ENCODE data around the gene SCLT1.
A peak's percentile ranks its signal among the peaks of the same experiment; 100 is the strongest.

SCLT1 gene

GRCh38 chr4:128869776-128870509 lies 223.4 kb downstream of the SCLT1 start:
- DNase-seq (ENCODE audit: low read depth): no peak

GRCh38 chr4:128868758-128869157 lies 224.6 kb downstream of the SCLT1 start:
- DNase-seq (ENCODE audit: low read depth): no peak

GRCh38 chr4:128866691-128867090 lies 226.6 kb downstream of the SCLT1 start:
- DNase-seq (ENCODE audit: low read depth): no peak

GRCh38 chr4:128866269-128866668 lies 227.1 kb downstream of the SCLT1 start:
- no peak for DNase-seq (ENCODE audit: low read depth)

- no peak for DNase-seq (ENCODE audit: low read depth)
Measured at GRCh38 chr4:128865132-128865531, 228.2 kb downstream of the SCLT1 start.

- DNase-seq (ENCODE audit: low read depth): peak; percentile 33
Measured at GRCh38 chr4:128863312-128864075, 229.8 kb downstream of the SCLT1 start.

GRCh38 chr4:128862608-128863311 lies 230.6 kb downstream of the SCLT1 start:
- DNase-seq (ENCODE audit: low read depth): peak; percentile 26

GRCh38 chr4:128861856-128862518 lies 231.4 kb downstream of the SCLT1 start:
- DNase-seq (ENCODE audit: low read depth): no peak

- no peak for DNase-seq (ENCODE audit: low read depth)
Measured at GRCh38 chr4:128859887-128860677, 233.3 kb downstream of the SCLT1 start.

GRCh38 chr4:128858879-128859671 lies 234.3 kb downstream of the SCLT1 start:
- DNase-seq (ENCODE audit: low read depth): no peak

- DNase-seq (ENCODE audit: low read depth): no peak
Measured at GRCh38 chr4:128856246-128856645, 237.1 kb downstream of the SCLT1 start.

GRCh38 chr4:128855621-128856020 lies 237.7 kb downstream of the SCLT1 start:
- no peak for DNase-seq (ENCODE audit: low read depth)

GRCh38 chr4:128854433-128854832 lies 238.9 kb downstream of the SCLT1 start:
- DNase-seq (ENCODE audit: low read depth): no peak

GRCh38 chr4:128853741-128854140 lies 239.6 kb downstream of the SCLT1 start:
- no peak for DNase-seq (ENCODE audit: low read depth)

- DNase-seq (ENCODE audit: low read depth): no peak
Measured at GRCh38 chr4:128850252-128850651, 243.1 kb downstream of the SCLT1 start.

GRCh38 chr4:128848461-128848860 lies 244.9 kb downstream of the SCLT1 start:
- no peak for DNase-seq (ENCODE audit: low read depth)

GRCh38 chr4:128847082-128847724 lies 246.1 kb downstream of the SCLT1 start:
- no peak for DNase-seq (ENCODE audit: low read depth)

GRCh38 chr4:128846063-128846462 lies 247.3 kb downstream of the SCLT1 start:
- DNase-seq (ENCODE audit: low read depth): no peak

- DNase-seq (ENCODE audit: low read depth): no peak
Measured at GRCh38 chr4:128844931-128845330, 248.4 kb downstream of the SCLT1 start.

- DNase-seq (ENCODE audit: low read depth): no peak
Measured at GRCh38 chr4:128841402-128841801, 251.9 kb downstream of the SCLT1 start.
